OCI-LY7 (cell line): ENCODE data around the gene MED31.
"Not testable (repeated sequence)": the region's sequence is repeated elsewhere in the genome, so short reads cannot be mapped to it uniquely, and the experiment has no call there.

ENCODE experiments used
- CTCF ChIP-seq: fragments of 200-600 bp; sonication (generic); conservative IDR thresholded peaks from 2 replicates; pipeline ENCODE4 v1.5.1; 2014; ENCODE audit warnings: mild to moderate bottlenecking, antibody characterized with exemption, low read length, moderate library complexity, mixed read lengths
- EZH2phosphoT487 ChIP-seq: fragments of 200-600 bp; sonication (generic); IDR thresholded peaks from 2 replicates; pipeline ENCODE4 v1.6.1; 2018; ENCODE audit warnings: low read depth, borderline replicate concordance, mild to moderate bottlenecking, mixed run types, antibody characterized with exemption, low read length, moderate library complexity, mixed read lengths

GRCh38 chr17:6663200-6663599, 11.8 kb upstream of the MED31 start:
- not testable (repeated sequence) for TF ChIP-seq CTCF, EZH2phosphoT487
